Bronchial epithelial cell (primary cell): ENCODE measurements around the gene CHST11. TPM values are rescaled to one million over a fixed set of nuclear protein-coding genes. Genes with fewer than 3 reads are reported as not detected.

Experiments
- DNase-seq: peaks from one replicate; pipeline ENCODE4 v3.0.0-alpha.2; 2010; ENCODE audit warnings: low read depth
- FAIRE-seq: peaks from 2 replicates; lab custom pipeline; 2011; peaks lifted over from hg19 to GRCh38; lab: Jason Lieb, UNC
- H3K27me3 ChIP-seq: 2 replicates; pipeline ENCODE4 v1.5.1; 2011; ENCODE audit warnings: low read length; ENCODE audit not compliant: control insufficient read depth, insufficient read depth
- H3K36me3 ChIP-seq: 2 replicates; pipeline ENCODE4 v1.5.1; 2011; ENCODE audit warnings: low read length; ENCODE audit not compliant: control insufficient read depth, insufficient read depth
- H3K4me3 ChIP-seq: 2 replicates; pipeline ENCODE4 v1.5.1; 2011; ENCODE audit warnings: mild to moderate bottlenecking, low read depth, low read length, control low read depth
- CTCF ChIP-seq: IDR thresholded peaks from 2 replicates; pipeline ENCODE4 v1.5.1; 2011; ENCODE audit warnings: mild to moderate bottlenecking, moderate library complexity, low read length, control low read depth, inconsistent platforms; ENCODE audit not compliant: insufficient read depth, severe bottlenecking
- total RNA-seq: library from RNA; depleted of rRNA; stranded (reverse); fragments of >200 nt; gene quantifications from 2 replicates; pipeline ENCODE4 v1.2.1, GENCODE V29; 2014

CHST11 gene
- total RNA-seq, 1 donor from 2014 or later = 7.9 TPM

GRCh38 chr12:104507672-104508071 lies 50.9 kb downstream of the CHST11 start:
- H3K4me3 ChIP-seq = no peak overlapping the region
- FAIRE-seq = no peak

GRCh38 chr12:104508752-104509446 lies 52.2 kb downstream of the CHST11 start:
- no peaks in the 10 kb centered on the region for H3K27me3 ChIP-seq
- no peak for TF ChIP-seq CTCF
- FAIRE-seq (no peak), DNase-seq (no peak)
- H3K4me3 ChIP-seq = no peak overlapping the region
- H3K36me3 ChIP-seq = no peaks in the 10 kb centered on the region

More at GRCh38 chr12:104507672-104508071, 50.9 kb downstream of the CHST11 start:
- DNase-seq = no peak
- Histone ChIP-seq H3K27me3 (no peaks in the 10 kb centered on the region), H3K36me3 (no peaks in the 10 kb centered on the region)
- TF ChIP-seq CTCF = no peak

GRCh38 chr12:104510145-104510872 lies 53.6 kb downstream of the CHST11 start:
- DNase-seq (no peak), FAIRE-seq (no peak)
- no peak for TF ChIP-seq CTCF
- Histone ChIP-seq H3K27me3 (no peaks in the 10 kb centered on the region), H3K4me3 (no peak overlapping the region), H3K36me3 (no peaks in the 10 kb centered on the region)

- FAIRE-seq (no peak), DNase-seq (no peak)
- no peaks in the 10 kb centered on the region for H3K27me3 ChIP-seq
- no peak for TF ChIP-seq CTCF
- H3K4me3 ChIP-seq = no peak overlapping the region
- no peaks in the 10 kb centered on the region for H3K36me3 ChIP-seq
These were observed 54.2 kb downstream of the CHST11 start for GRCh38 chr12:104510873-104511440.

GRCh38 chr12:104513681-104514080 lies 56.9 kb downstream of the CHST11 start:
- FAIRE-seq (no peak), DNase-seq (no peak)
- Histone ChIP-seq H3K4me3 (no peak overlapping the region), H3K36me3 (no peaks in the 10 kb centered on the region), H3K27me3 (no peaks in the 10 kb centered on the region)
- no peak for TF ChIP-seq CTCF
